Chondrocyte (in vitro differentiated cells): Measurements from ENCODE around the gene NPR3. TPM values are rescaled to one million over a fixed set of nuclear protein-coding genes. Genes with fewer than 3 reads are reported as not detected.

ENCODE experiments used
- DNase-seq: peaks from one replicate; pipeline ENCODE4 v3.0.0; 2021; ENCODE audit warnings: mixed read lengths, low spot score
- H3K27ac Mint-ChIP-seq: one replicate; pipeline ENCODE4 v1.8.0; 2021; ENCODE audit warnings: mild to moderate bottlenecking, moderate library complexity, mixed read lengths; ENCODE audit not compliant: unreplicated experiment
- H3K27me3 Mint-ChIP-seq: 2 replicates; pipeline ENCODE4 v1.8.0; 2021; ENCODE audit warnings: low read depth, mixed read lengths
- H3K36me3 Mint-ChIP-seq: 2 replicates; pipeline ENCODE4 v1.8.0; 2021; ENCODE audit warnings: low read depth, mixed read lengths
- H3K4me1 Mint-ChIP-seq: 2 replicates; pipeline ENCODE4 v1.8.0; 2021; ENCODE audit warnings: low read depth, mild to moderate bottlenecking, mixed read lengths
- H3K4me3 Mint-ChIP-seq: one replicate; pipeline ENCODE4 v1.8.0; 2021; ENCODE audit warnings: mild to moderate bottlenecking, moderate library complexity, mixed read lengths; ENCODE audit not compliant: unreplicated experiment
- H3K9me3 Mint-ChIP-seq: 2 replicates; pipeline ENCODE4 v1.8.0; 2021; ENCODE audit warnings: low read depth, mixed read lengths
- CTCF ChIP-seq: fragments of 200-600 bp; sonication (generic); IDR thresholded peaks from 2 replicates; pipeline ENCODE4 v1.5.0; 2021; ENCODE audit warnings: antibody characterized with exemption, mild to moderate bottlenecking, moderate library complexity
- total RNA-seq: library from RNA; stranded (reverse); gene quantifications from 3 replicates; pipeline ENCODE4 v1.2.1, GENCODE V29; 2021

Gene NPR3
- total RNA-seq, 1 donor from 2014 or later = 261 TPM

GRCh38 chr5:32777733-32778132 lies 66.6 kb downstream of the NPR3 start:
- TF ChIP-seq CTCF = no peak
- Mint-ChIP-seq H3K27me3 (no peaks in the 10 kb centered on the region), H3K4me1 (peaks cover 81% of the 10 kb centered on the region), H3K9me3 (peaks cover 5% of the 10 kb centered on the region), H3K36me3 (peaks cover 44% of the 10 kb centered on the region), H3K4me3 (no peak overlapping the region), H3K27ac (peak overlapping the region; percentile 12)
- DNase-seq = no peak

DNA sequence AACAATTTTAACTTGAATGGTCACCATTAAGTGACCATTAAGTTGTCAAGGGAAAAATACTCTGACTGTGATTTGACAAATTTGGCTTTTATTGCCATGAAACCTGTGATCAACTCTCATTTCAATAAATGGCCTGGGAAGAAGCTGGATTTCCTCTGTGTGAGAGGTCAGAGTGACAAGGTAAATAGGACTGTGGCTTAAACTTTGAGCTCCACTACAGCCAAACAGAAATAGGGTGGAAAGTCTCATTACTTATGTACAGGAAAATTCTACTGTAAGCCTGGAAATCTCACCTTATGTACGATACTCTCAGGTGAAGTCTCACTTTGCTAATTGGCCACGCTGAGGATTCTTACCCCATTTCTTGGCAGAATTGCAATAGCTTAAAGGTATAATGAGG lies 67.3 kb downstream of the NPR3 start:
- Mint-ChIP-seq H3K4me1 (peaks cover 79% of the 10 kb centered on the region), H3K27me3 (no peaks in the 10 kb centered on the region), H3K9me3 (peaks cover 5% of the 10 kb centered on the region), H3K4me3 (no peak overlapping the region), H3K36me3 (peaks cover 48% of the 10 kb centered on the region), H3K27ac (no peak overlapping the region)
- DNase-seq = no peak
- TF ChIP-seq CTCF = no peak

DNA sequence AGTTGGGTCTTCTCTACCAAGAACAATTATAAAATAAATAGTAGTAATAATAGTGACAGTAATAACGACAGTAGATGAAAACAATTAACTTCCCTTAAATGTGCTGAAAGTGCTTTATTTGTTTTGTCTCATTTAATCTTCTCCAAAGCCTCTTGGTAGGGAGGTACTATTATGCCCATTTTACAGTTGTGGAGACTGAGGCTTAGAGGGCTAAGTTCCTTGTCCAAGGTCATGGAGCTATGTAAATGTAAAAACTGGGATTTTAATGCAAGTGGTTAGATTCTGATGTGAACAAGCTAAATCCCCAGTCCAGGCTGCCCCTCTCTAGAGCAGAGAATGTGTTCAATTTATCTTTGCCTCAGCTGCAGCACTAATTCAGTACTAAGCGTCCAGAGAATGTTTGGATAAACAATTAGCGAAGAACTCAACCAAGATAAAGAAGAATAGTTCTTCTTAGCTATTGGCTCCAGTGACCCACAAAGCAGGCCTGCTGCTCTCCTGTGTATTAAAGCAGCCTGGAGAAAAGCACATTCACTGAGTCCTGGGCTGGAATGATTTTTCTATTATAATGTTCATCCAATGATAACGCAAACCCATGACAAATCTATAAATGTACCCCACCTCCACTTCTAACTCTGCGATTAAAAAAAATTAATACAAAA lies 68.8 kb downstream of the NPR3 start:
- Mint-ChIP-seq H3K4me1 (peaks cover 78% of the 10 kb centered on the region), H3K4me3 (peak overlapping the region; percentile 47), H3K27ac (peak overlapping the region; percentile 90), H3K36me3 (peaks cover 51% of the 10 kb centered on the region), H3K9me3 (no peaks in the 10 kb centered on the region), H3K27me3 (no peaks in the 10 kb centered on the region)
- TF ChIP-seq CTCF = no peak
- DNase-seq = no peak

DNA sequence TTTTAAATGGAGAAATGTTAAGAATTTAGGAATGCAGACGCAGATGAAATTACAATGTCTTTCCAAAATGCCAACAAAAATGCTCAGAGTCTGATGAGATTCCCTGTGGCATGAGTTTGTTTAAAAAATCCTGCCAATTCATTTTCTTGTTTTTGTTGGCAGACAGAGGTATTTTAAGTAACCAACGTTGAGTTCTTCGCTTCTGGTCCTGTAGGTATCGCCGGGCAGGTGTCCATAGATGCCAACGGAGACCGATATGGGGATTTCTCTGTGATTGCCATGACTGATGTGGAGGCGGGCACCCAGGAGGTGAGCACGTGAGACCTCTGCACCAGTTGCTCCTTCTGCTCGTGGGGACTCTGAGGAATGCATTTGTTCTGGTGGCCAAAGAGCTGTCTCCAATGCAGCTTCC lies 69.4 kb downstream of the NPR3 start:
- H3K4me3 Mint-ChIP-seq = peak overlapping the region; percentile 47
- peaks cover 84% of the 10 kb centered on the region for H3K4me1 Mint-ChIP-seq
- peak overlapping the region; percentile 90 for H3K27ac Mint-ChIP-seq
- no peaks in the 10 kb centered on the region for H3K9me3 Mint-ChIP-seq
- DNase-seq = no peak
- no peak for TF ChIP-seq CTCF
- H3K36me3 Mint-ChIP-seq = peaks cover 53% of the 10 kb centered on the region
- no peaks in the 10 kb centered on the region for H3K27me3 Mint-ChIP-seq

- Mint-ChIP-seq H3K27ac (no peak overlapping the region), H3K4me3 (no peak overlapping the region), H3K27me3 (no peaks in the 10 kb centered on the region), H3K36me3 (peaks cover 51% of the 10 kb centered on the region), H3K9me3 (no peaks in the 10 kb centered on the region), H3K4me1 (peaks cover 79% of the 10 kb centered on the region)
- no peak for TF ChIP-seq CTCF
- no peak for DNase-seq
Measured at GRCh38 chr5:32783661-32784060, 72.5 kb downstream of the NPR3 start.
